Panc1 (cell line): ENCODE data around the gene MGAT5. TPM values are rescaled to one million over a fixed set of nuclear protein-coding genes. Genes with fewer than 3 reads are reported as not detected.

Experiments used
- ATAC-seq: fragments of 200-7000 bp; cut with Tn5 transposase; 2 replicates; pipeline ENCODE4 v1.9.1; 2020; ENCODE audit warnings: mild to moderate bottlenecking, moderate library complexity
- BruUV-seq: library from RNA; stranded (reverse); fragments of 400-500 nt; replicated peaks from 2 replicates; lab custom pipeline; 2021; lab: Mats Ljungman, UMichigan
- CTCF ChIA-PET: fragments of 300-600 bp; sonication (Branson Sonifier 250); formaldehyde crosslinking; loops from one replicate; lab custom pipeline; 2022; ENCODE audit warnings: antibody characterized with exemption; lab: Charles Lee
- POLR2A ChIA-PET: fragments of 300-600 bp; sonication (Branson Sonifier 250); formaldehyde crosslinking; loops from one replicate; lab custom pipeline; 2022; ENCODE audit warnings: antibody characterized with exemption; lab: Charles Lee
- DNase-seq: peaks from one replicate; pipeline ENCODE4 v3.0.0-alpha.2; 2010; ENCODE audit warnings: low read depth, low spot score
- H3K27ac ChIP-seq: 2 replicates; pipeline ENCODE4 v1.5.1; 2011; ENCODE audit warnings: mild to moderate bottlenecking, low read length, inconsistent platforms
- H3K27me3 ChIP-seq: fragments of 200-500 bp; sonication (Bioruptor generic); 2 replicates; pipeline ENCODE4 v1.6.0; 2014; ENCODE audit warnings: low read length, inconsistent platforms; ENCODE audit not compliant: control insufficient read depth, insufficient read depth
- H3K36me3 ChIP-seq: fragments of 200-500 bp; sonication (Bioruptor generic); 2 replicates; pipeline ENCODE4 v1.5.1; 2014; ENCODE audit warnings: inconsistent platforms, mild to moderate bottlenecking, low read length, moderate library complexity; ENCODE audit not compliant: control insufficient read depth, insufficient read depth
- H3K4me1 ChIP-seq: 2 replicates; pipeline ENCODE4 v1.5.1; 2011; ENCODE audit warnings: inconsistent platforms, mild to moderate bottlenecking, low read length, moderate library complexity; ENCODE audit not compliant: control insufficient read depth, insufficient read depth
- H3K4me3 ChIP-seq, 2 experiments: 2 replicates each; pipeline ENCODE4 v1.5.1; 2011 to 2012; ENCODE audit warnings: low read depth in 2 of 2, low read length in 2 of 2, mild to moderate bottlenecking in 2 of 2, inconsistent platforms in 1 of 2, moderate library complexity in 1 of 2
- H3K9me3 ChIP-seq: fragments of 200-500 bp; sonication (Bioruptor generic); 2 replicates; pipeline ENCODE4 v1.5.1; 2014; ENCODE audit warnings: low read depth, mild to moderate bottlenecking, inconsistent platforms, low read length, moderate library complexity; ENCODE audit not compliant: control insufficient read depth, insufficient read depth
- CTCF ChIP-seq: fragments of 450-650 bp; IDR thresholded peaks from 2 replicates; pipeline ENCODE4 v1.5.1; 2017; ENCODE audit warnings: mild to moderate bottlenecking
- POLR2AphosphoS5 ChIP-seq: IDR thresholded peaks from 2 replicates; pipeline ENCODE4 v1.6.1; 2012; ENCODE audit warnings: mild to moderate bottlenecking, low read depth, low read length, moderate library complexity
- REST ChIP-seq, 2 experiments: IDR thresholded peaks; 2 replicates each; pipeline ENCODE4 v1.6.1; 2011 to 2012; ENCODE audit warnings: low read depth in 2 of 2, control low read depth in 1 of 2, low read length in 1 of 2, mild to moderate bottlenecking in 1 of 2, moderate library complexity in 1 of 2; ENCODE audit not compliant: insufficient read depth in 1 of 2
- SIN3A ChIP-seq: IDR thresholded peaks from 2 replicates; pipeline ENCODE4 v1.6.1; 2012; ENCODE audit warnings: low read depth, mild to moderate bottlenecking, low read length, moderate library complexity, borderline replicate concordance; ENCODE audit not compliant: insufficient read depth
- TCF7L2 ChIP-seq: IDR thresholded peaks from 2 replicates; pipeline ENCODE4 v1.6.1; 2011; ENCODE audit warnings: mild to moderate bottlenecking, low read depth, low read length, inconsistent platforms
- in situ Hi-C: cut with HindIII; loops from 2 replicates; pipeline ENCODE4 v1.10.0; 2016; ENCODE audit warnings: low sequenced_read_pairs, low pct_unique_long_range_greater_than_20kb
- intact Hi-C: fragments of 100-400 bp; cut with micrococcal nuclease; formaldehyde crosslinking; loops from one replicate; pipeline ENCODE4 v1.10.0; 2022; ENCODE audit not compliant: unreplicated experiment
- total RNA-seq: library from RNA; stranded (reverse); gene quantifications from one replicate; pipeline ENCODE4 v1.2.1, GENCODE V29; 2021; ENCODE audit not compliant: unreplicated experiment

Gene MGAT5
- total RNA-seq, 1 experiment from 2014 or later, result 22.1 TPM

- ATAC-seq (no peak), DNase-seq (no peak)
- CTCF ChIA-PET, result no interaction called here
- TF ChIP-seq TCF7L2 (no peak), REST (IDR thresholded peaks at IDR 0.05; ENCODE audit: insufficient read depth in 1 of 2, low read depth in 2 of 2, low read length in 1 of 2) (no peak), SIN3A (no peak), POLR2AphosphoS5 (no peak), CTCF (no peak)
- in situ Hi-C loops (no loop called here), intact Hi-C loops (no loop called here)
- BruUV-seq, result no TSS peak
- H3K36me3 ChIP-seq, result no peaks in the 10 kb centered on the region
- H3K9me3 ChIP-seq, result no peaks in the 10 kb centered on the region
- H3K27me3 ChIP-seq, result no peaks in the 10 kb centered on the region
- no peak overlapping the region for H3K27ac ChIP-seq
- POLR2A ChIA-PET, result no interaction called here
- H3K4me3 ChIP-seq, result no peak overlapping the region
- no peaks in the 10 kb centered on the region for H3K4me1 ChIP-seq
These were observed 69.9 kb downstream of the MGAT5 start for GRCh38 chr2:134323777-134324176.

GRCh38 chr2:134324430-134324829 lies 70.6 kb downstream of the MGAT5 start:
- BruUV-seq, result no TSS peak
- H3K4me3 ChIP-seq, result no peak overlapping the region
- in situ Hi-C loops, result no loop called here

More at GRCh38 chr2:134324430-134324829, 70.6 kb downstream of the MGAT5 start:
- no peaks in the 10 kb centered on the region for H3K36me3 ChIP-seq
- DNase-seq, result no peak
- intact Hi-C loops, result no loop called here
- H3K27me3 ChIP-seq, result no peaks in the 10 kb centered on the region
- no peak for ATAC-seq
- TF ChIP-seq SIN3A (no peak), CTCF (no peak), TCF7L2 (no peak), POLR2AphosphoS5 (no peak), REST (IDR thresholded peaks at IDR 0.05; ENCODE audit: insufficient read depth in 1 of 2, low read depth in 2 of 2, low read length in 1 of 2) (no peak)
- no peaks in the 10 kb centered on the region for H3K9me3 ChIP-seq
- CTCF ChIA-PET, result no interaction called here
- POLR2A ChIA-PET, result no interaction called here
- H3K27ac ChIP-seq, result no peak overlapping the region
- H3K4me1 ChIP-seq, result no peaks in the 10 kb centered on the region
